Measurements from ENCODE around the gene PRND.
"Not testable (repeated sequence)": the region's sequence is repeated elsewhere in the genome, so short reads cannot be mapped to it uniquely, and the experiment has no call there.

The PRND gene, protein sequence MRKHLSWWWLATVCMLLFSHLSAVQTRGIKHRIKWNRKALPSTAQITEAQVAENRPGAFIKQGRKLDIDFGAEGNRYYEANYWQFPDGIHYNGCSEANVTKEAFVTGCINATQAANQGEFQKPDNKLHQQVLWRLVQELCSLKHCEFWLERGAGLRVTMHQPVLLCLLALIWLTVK

GRCh38 chr20:4721719-4722118, at the start of gene PRND:
Gene PRND, plus strand, starts transcription at chr20:4721909. Its CDS starts 2,643 bp downstream, at chr20:4724552.
- DNase-seq (ENCODE audit: low read depth in 2 of 2): no peak

GRCh38 chr20:4672948-4673347, 48.8 kb upstream of the PRND start:
- no peak for DNase-seq (ENCODE audit: low read depth in 2 of 2)

GRCh38 chr20:4673371-4674001, 48.2 kb upstream of the PRND start:
- no peak for DNase-seq (ENCODE audit: low read depth in 2 of 2)

DNA sequence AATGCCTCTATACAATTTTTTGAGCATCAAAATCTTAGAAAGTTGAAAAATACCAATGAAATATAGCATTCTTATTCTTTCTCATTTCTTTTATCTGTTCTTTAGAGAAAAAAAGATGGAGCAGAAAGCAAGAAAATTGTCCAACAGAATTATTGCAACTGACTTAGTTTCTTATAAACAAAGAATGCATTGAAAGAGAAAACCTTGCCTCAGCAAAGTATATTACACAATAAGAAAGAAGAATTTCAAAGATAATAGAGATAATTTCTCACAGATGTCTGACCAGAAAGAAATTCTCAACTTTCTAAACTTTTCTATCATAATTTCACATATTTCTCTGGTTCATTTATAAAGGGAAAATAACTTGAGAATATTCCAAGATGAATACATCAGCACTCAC, 47.0 kb upstream of the PRND start:
- DNase-seq (ENCODE audit: low read depth in 2 of 2): no peak

GRCh38 chr20:4677846-4678245, 43.9 kb upstream of the PRND start:
- DNase-seq (ENCODE audit: low read depth in 2 of 2): no peak

GRCh38 chr20:4681401-4681800, 40.3 kb upstream of the PRND start:
- no peak for DNase-seq (ENCODE audit: low read depth in 2 of 2)

- DNase-seq (ENCODE audit: low read depth in 2 of 2): no peak
These were observed 39.7 kb upstream of the PRND start for GRCh38 chr20:4681991-4682401.

DNA sequence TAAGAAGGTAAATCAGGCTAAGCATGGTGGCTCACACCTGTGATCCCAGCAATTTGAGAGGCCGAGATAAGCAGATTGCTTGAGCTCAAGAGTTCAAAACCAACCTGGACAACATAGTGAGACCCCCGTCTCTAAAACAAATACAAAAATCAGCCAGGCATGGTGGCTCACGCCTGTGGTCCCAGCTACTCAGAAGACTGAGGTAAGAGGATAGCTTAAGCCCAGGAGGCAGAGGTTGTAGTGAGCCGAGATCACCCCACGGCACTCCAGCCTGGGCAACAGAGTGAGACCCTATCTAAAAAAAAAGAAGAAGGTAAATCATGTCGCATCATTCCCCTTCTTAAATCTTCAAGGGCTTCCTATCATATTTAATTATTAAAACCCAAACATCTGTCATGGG, 39.0 kb upstream of the PRND start:
- DNase-seq (ENCODE audit: low read depth in 2 of 2): no peak

DNA sequence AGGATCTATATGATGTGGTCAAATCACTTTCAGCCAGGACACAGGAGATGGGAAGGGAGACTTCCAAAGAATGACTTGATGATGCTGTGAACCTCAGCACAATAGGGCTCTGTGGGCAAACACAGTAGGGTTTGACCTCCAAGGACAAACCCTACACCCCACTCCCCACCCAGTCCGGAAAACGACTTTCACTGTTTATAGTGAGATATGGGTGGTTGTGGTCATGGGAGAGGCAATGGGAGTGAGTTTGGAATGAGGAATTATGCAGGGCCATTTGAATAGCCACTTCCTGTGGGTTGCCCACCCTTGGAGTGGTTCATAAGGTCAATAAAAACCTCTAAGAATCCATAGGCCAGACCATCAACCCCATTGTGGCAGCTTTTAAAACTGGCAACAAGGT, 38.4 kb upstream of the PRND start:
- DNase-seq (ENCODE audit: low read depth in 2 of 2): no peak

- DNase-seq (ENCODE audit: low read depth in 2 of 2): no peak
These were observed 36.8 kb upstream of the PRND start for GRCh38 chr20:4684837-4685413.

- DNase-seq (ENCODE audit: low read depth in 2 of 2): no peak
These were observed 35.8 kb upstream of the PRND start for GRCh38 chr20:4685923-4686221.

DNA sequence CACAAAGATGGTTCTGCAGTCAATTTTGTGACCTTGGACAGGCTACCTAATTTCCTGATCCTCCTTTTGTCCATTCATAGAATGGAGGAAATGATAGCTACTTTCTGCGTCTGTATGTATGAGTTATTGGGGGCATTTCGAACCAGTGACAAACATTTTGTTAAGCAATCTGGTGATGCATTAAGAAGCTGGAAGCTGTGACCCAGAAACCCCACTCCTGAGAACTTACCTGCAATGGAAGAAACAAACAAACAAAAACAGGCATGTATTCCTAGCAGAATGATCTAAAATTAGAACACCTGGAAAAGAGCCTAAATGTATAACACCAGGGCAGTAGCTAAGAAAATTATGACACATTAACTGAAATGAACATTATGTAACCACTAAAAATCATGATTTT, 33.4 kb upstream of the PRND start:
- DNase-seq (ENCODE audit: low read depth in 2 of 2): no peak

GRCh38 chr20:4689220-4689619, 32.5 kb upstream of the PRND start:
- DNase-seq (ENCODE audit: low read depth in 2 of 2): no peak

- no peak for DNase-seq (ENCODE audit: low read depth in 2 of 2)
These were observed 30.0 kb upstream of the PRND start for GRCh38 chr20:4691753-4692152.

- DNase-seq (ENCODE audit: low read depth in 2 of 2): no peak
These were observed 27.6 kb upstream of the PRND start for GRCh38 chr20:4694076-4694475.

DNA sequence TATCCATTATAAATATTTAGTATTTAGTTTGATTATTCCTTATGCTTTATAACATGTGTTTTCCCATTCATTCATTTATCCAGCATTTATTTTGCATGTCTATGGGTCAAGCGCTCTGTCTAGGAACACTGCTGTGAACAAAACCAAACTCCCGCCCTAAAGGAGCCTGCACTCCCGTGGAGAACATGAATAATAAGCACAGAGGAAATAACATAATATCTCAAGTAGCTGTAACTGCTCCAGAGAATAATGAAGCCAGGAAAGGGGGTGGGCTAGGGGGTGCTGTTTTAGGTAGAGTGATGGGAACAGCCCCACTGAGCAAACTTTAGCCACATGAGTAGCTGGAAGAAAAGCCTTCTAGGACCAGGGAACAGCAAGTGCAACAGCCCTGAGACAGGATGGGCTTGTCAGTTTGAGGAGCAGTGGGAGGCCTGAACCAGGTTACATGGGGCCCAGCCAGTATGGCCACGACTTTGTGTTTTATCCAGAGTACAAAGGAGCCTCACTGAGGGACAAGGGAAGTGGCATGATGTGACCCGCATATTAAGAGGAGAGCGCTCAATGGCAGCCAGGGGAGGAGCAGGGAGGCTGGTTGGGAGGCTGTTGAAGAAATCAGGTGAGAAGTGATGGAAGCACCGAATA, 24.4 kb upstream of the PRND start:
- no peak for DNase-seq (ENCODE audit: low read depth in 2 of 2)

- DNase-seq (ENCODE audit: low read depth in 2 of 2): no peak
These were observed 23.9 kb upstream of the PRND start for GRCh38 chr20:4697831-4698221.

DNA sequence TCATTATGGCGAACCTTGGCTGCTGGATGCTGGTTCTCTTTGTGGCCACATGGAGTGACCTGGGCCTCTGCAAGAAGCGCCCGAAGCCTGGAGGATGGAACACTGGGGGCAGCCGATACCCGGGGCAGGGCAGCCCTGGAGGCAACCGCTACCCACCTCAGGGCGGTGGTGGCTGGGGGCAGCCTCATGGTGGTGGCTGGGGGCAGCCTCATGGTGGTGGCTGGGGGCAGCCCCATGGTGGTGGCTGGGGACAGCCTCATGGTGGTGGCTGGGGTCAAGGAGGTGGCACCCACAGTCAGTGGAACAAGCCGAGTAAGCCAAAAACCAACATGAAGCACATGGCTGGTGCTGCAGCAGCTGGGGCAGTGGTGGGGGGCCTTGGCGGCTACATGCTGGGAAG, 22.5 kb upstream of the PRND start:
- no peak for DNase-seq (ENCODE audit: low read depth in 2 of 2)

GRCh38 chr20:4699957-4700356, 21.8 kb upstream of the PRND start:
- no peak for DNase-seq (ENCODE audit: low read depth in 2 of 2)

DNA sequence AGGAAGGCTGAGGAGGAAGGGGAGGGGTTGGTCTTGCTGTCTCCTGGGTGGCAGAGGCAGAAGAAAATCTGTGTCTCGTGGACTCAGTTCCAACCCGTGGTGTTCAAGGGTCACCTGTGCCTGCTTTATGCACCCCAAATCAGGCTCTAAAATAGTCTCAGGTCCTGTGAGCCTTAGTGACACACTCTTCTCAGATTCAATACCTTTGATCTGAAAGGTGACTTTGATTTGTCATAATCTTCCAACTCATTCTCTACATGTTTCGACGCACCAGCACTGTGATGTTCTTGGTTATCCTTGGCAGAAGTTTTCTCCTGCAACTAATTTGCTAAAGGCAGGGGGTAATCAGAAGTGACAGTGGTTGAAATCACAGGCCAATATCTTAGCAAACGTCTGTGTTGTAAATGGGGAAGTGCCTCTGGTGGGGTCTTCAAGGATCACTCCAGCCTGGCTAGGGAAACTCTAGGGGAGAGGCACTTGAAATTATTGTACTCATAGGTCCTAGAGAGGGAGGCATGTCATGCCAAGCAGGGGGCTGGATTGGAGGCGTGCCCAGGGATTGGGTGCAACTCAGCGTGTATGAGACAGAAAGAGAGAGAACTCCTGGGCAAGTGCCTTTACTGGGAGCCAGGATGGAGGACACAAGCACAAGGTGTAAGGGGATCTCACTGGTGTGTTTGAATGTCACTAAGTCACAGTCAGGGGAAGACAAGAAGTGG, 19.0 kb upstream of the PRND start:
- DNase-seq (ENCODE audit: low read depth in 2 of 2): no peak

GRCh38 chr20:4703281-4703676, 18.4 kb upstream of the PRND start:
- no peak for DNase-seq (ENCODE audit: low read depth in 2 of 2)

GRCh38 chr20:4706941-4707340, 14.8 kb upstream of the PRND start:
- not testable (repeated sequence) for DNase-seq (ENCODE audit: low read depth in 2 of 2)

DNA sequence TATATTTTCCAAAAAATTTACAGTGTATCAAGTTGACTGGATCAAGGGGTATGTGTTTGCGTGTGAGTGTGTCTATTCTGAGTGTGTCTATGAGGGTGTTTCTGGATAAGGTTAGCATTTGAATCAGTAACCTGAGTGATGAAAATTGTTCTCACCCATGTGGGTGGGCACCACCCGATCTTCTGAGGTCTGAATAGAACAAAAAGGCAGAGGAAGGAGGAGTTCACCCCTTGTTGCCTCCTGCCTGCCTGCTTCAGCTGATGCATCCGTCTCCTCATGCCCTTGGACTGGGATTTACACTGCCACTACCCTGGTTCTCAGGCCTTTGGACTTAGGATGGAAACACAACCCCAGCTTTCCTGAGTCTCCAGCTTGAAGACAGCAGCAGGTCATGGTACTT, 13.7 kb upstream of the PRND start:
- DNase-seq (ENCODE audit: low read depth in 2 of 2): no peak

Measured in stimulated activated CD8-positive, alpha-beta memory T cell treated with anti-CD3 and anti-CD28 coated beads, Interleukin-15, amount 100 ng/mL, for 4 hours (primary cell).